Measurements from ENCODE around the gene RAB9A.

DNA sequence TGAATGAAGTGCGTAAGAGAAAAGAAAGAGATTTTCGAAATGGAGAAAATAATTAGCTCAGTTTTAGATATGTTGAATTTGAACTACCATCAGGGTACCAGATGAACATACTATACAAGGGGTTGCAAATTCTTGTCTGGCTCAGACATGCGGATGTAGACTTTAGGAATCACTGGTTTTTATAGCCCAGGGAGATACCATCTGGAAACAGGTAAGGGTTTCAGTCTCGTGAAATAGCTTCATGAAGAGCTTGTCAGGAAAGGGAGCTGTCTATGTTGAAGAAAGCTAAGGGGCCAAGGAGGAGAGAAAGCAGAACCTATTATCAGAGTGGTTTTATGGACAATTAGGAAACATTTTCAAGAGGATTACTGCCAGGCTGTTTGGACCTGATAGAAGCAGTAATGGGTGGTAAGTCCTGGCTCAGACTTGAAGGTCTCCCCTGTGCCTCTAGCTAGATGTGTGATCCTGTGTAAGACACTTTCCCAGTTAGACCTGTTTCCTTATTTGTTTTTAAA lies 6.7 kb downstream of the RAB9A start:
- no peak for TF ChIP-seq CTCF (IDR thresholded peaks at IDR 0.05)
- TF ChIP-seq POLR2A (IDR thresholded peaks at IDR 0.05): no peak
